Heart right ventricle (tissue), 16 donors: Measurements from ENCODE around the gene DIS3L. TPM values are rescaled to one million over a fixed set of nuclear protein-coding genes. Genes with fewer than 3 reads are reported as not detected.
"Not testable (repeated sequence)": the region's sequence is repeated elsewhere in the genome, so short reads cannot be mapped to it uniquely, and the experiment has no call there.

Source experiments
- ATAC-seq, 8 donors: fragments of 200-7000 bp; cut with Tn5 transposase; one replicate each; pipeline ENCODE4 v1.9.1; 2020; ENCODE audit warnings: mild to moderate bottlenecking in 8 of 8, moderate library complexity in 8 of 8, moderate number of reproducible peaks in 1 of 8
- DNase-seq, 2 donors: peaks; one replicate each; pipeline ENCODE4 v3.0.0-alpha.2; 2020
- H3K27ac ChIP-seq, 10 donors: fragments of 200-600 bp; sonication (generic) in 2 of 10; one replicate each; pipeline versions ENCODE4 v1.5.0 to v1.8.0; 2020 to 2022; ENCODE audit warnings: mild to moderate bottlenecking in 3 of 10
- H3K27me3 ChIP-seq, 7 donors: fragments of 200-600 bp; one replicate each; pipeline ENCODE4 v1.8.0; 2021 to 2022; ENCODE audit warnings: mild to moderate bottlenecking in 2 of 7
- H3K36me3 ChIP-seq, 9 donors: fragments of 200-600 bp; sonication (generic) in 1 of 9; one replicate each; pipeline versions ENCODE4 v1.5.0 to v1.8.0; 2020 to 2022; ENCODE audit warnings: mild to moderate bottlenecking in 2 of 9
- H3K4me1 ChIP-seq, 9 donors: fragments of 200-600 bp; sonication (generic) in 1 of 9; one replicate each; pipeline versions ENCODE4 v1.5.0 to v1.8.0; 2020 to 2022; ENCODE audit warnings: mild to moderate bottlenecking in 4 of 9
- H3K4me3 ChIP-seq, 10 donors: fragments of 200-600 bp; sonication (generic) in 2 of 10; one replicate each; pipeline versions ENCODE4 v1.5.0 to v1.8.0; 2020 to 2022; ENCODE audit warnings: mild to moderate bottlenecking in 7 of 10, moderate library complexity in 2 of 10
- H3K9me3 ChIP-seq, 11 donors: fragments of 200-600 bp in 10 of 11; sonication (generic) in 2 of 11; one replicate each; pipeline versions ENCODE4 v1.5.0 to v1.8.0; 2013 to 2022; ENCODE audit warnings: mild to moderate bottlenecking in 2 of 11, control low read depth in 1 of 11, moderate library complexity in 1 of 11
- WGBS, 2 donors: extraction: QIAGEN DNeasy Blood & Tissue Kit; methylation state at CpG; one replicate each; pipeline ENCODE4 v1.1.7; 2013; ENCODE audit warnings: inconsistent platforms in 1 of 2; 5-methylcytosine and 5-hydroxymethylcytosine counted together
- intact Hi-C, 10 donors: fragments of 100-400 bp; cut with DNase I; formaldehyde crosslinking; loops; one replicate each; pipeline versions ENCODE4 v1.11.1 to v1.14.2; 2022
- polyA plus RNA-seq, 2 donors: library from polyadenylated mRNA; stranded (reverse); fragments of 200-250 nt; gene quantifications; one replicate each; pipeline ENCODE4 v1.2.3, GENCODE V29; 2013
- total RNA-seq, 10 donors: library from RNA; stranded (reverse); fragmentation: NEBNext Ultra II Directional in 3 of 10; extraction: Animal tissue kit (Norgen Biotek cat#: 25700) in 3 of 10; gene quantifications; one replicate each; pipeline versions ENCODE4 v1.2.1 to v1.2.4, GENCODE V29; 2021 to 2023
- TF ChIP-seq, protein P1 (sequence below), 9 donors: fragments of 200-600 bp; sonication (generic) in 2 of 9; IDR thresholded peaks; one replicate each; pipeline versions ENCODE4 v1.5.0 to v1.8.0; 2021 to 2022; ENCODE audit warnings: antibody characterized with exemption in 9 of 9, mild to moderate bottlenecking in 5 of 9, moderate library complexity in 1 of 9
- donor health status: Arrhythmogenic right ventricular cardiomyopathy.
- donor health status: ischemic (EF 13 %, LVEDD 7.1; RV severe dilation, severe dysfunction).
- donor health status: healthy with polysubstance abuse.
- donor health status: DM: no; HTN: yes; CAD: no.
- donor health status: DM: no; HTN: no; CAD: no.
- donor health status: ischemic (EF 25% LVEDD 6.9; RV normal size, moderate dysfunction).
- donor health status: ischemic (EF 25% LVEDD 5.7; RV mildly dilated, moderate dysfunction).
- donor health status: healthy.
- donor health status: DM: yes; HTN: yes; CAD: no.
- donor health status: Ischemic cardiomyopathy.
- donor health status: ischemic (EF 35%, LVEDD 5.7; RV mildly dilated, moderate dysfunction).
- donor health status: nonischemic (EF 11% LVEDD 7.7; RV severe dilation, severe dysfunction).
- donor health status: DM: yes; HTN: yes; CAD: no.
- donor health status: PGD.
- donor health status: ischemic (EF 29% LVEDD 5.4; RV normal size, mild dysfunction).
- donor health status: nonischemic (EF 23%, LVEDD 6.1; RV moderate dilation, normal function).

DIS3L gene
- total and polyA plus RNA-seq, 12 donors = 10.6 to 49.6 (median 38.3) TPM

DNA sequence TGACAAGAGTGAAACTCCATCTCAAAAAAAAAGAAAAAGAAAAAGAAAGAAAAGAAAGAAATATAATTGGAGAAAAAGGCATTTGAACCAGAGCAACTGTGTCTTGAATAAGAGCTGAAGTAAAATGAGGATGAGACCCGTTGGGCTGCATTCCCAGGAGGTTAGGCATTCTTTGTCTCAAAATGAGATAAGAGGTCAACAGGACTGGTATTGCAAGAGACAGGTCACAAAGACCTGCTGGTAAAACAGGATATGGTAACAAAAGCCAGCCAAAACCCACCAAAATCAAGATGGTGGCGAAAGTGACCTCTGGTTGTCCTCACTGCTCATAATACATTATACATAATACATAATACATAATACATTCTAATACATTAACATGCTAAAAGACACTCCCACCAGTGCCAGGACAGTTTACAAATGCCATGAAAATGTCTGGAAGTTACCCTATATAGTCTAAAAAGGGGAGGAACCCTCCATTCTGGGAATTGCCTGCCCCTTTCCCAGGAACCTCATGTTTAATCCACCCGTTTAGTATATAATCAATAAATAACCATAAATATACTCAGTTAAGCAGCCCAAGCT lies 71.7 kb downstream of the DIS3L start:
- Histone ChIP-seq H3K36me3 (no peaks in the 10 kb centered on the region), H3K9me3 (no peaks in the 10 kb centered on the region), H3K27me3 (no peaks in the 10 kb centered on the region), H3K4me3 (no peak overlapping the region), H3K27ac (no peak overlapping the region), H3K4me1 (peaks cover 0 to 8% (median 6%) of the 10 kb centered on the region in 9 donors)
- DNase-seq (no peak), ATAC-seq (no peak)
- intact Hi-C loops = no loop called here
- TF ChIP-seq, protein P1, sequence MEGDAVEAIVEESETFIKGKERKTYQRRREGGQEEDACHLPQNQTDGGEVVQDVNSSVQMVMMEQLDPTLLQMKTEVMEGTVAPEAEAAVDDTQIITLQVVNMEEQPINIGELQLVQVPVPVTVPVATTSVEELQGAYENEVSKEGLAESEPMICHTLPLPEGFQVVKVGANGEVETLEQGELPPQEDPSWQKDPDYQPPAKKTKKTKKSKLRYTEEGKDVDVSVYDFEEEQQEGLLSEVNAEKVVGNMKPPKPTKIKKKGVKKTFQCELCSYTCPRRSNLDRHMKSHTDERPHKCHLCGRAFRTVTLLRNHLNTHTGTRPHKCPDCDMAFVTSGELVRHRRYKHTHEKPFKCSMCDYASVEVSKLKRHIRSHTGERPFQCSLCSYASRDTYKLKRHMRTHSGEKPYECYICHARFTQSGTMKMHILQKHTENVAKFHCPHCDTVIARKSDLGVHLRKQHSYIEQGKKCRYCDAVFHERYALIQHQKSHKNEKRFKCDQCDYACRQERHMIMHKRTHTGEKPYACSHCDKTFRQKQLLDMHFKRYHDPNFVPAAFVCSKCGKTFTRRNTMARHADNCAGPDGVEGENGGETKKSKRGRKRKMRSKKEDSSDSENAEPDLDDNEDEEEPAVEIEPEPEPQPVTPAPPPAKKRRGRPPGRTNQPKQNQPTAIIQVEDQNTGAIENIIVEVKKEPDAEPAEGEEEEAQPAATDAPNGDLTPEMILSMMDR (IDR thresholded peaks at IDR 0.05) = no peak
- 78 to 81% methylated on average over 3 of the region's 3 CpGs for whole genome bisulfite sequencing, 2 donors

DNA sequence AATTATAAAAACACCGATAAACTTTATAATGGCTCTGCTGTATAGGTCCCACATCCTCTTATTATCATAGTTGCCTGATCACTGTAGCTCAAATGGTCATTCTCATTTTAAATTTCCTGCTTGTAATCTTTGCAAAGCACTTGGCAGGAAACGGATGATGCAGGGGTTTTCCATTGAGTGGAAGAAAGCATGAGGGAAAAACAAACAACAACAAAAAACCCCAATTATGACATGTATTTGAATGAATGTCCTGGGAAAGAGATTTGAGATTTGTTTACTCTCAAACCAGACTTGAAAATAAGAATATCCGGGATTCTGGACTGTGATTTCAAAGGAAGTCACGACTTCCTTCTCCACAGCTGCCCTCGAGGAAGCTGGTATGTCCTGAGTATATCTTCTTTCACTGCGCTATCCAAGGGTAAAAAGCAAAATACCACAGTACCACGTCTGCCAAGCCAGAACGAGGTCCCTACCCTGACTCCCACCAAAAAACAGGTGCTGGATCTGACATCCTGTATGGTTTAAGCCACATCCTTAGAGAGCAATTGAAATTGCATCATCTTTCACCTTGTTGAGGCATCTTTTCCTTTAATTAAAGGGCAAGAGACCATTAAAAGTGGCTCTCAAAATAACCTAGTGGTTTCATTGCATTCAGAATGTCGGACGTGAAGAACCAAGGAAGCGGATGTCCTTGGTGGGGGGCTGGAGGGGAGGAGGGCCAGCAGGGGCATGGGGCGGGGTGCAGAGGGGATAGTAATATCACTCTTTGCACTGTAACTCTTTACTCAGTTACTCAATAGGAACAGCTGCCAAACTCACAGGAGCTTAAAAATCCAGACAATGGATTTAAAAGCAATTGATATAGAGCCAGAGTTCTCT lies 76.6 kb downstream of the DIS3L start:
- WGBS, 2 donors = 22 to 32% methylated on average over 12 of the region's 12 CpGs

DNA sequence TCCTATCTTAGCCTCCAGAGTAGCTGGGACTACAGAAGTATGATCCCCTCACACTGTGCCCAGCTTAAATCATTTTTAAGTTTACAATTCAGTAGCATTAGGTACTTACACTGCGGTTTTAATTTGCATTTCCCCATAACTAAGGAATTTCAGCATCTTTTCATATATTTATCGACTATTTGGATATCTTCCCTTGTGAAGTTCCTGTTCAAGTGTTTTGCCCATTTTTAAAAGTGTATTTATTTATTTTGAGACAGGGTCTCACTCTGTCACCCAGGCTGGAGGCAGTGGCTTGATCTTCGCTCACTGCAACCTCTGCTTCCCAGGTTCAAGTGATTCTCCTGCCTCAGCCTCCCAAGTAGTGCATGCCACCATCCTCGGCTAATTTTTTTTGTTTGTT lies 80.8 kb downstream of the DIS3L start:
- no peak overlapping the region for H3K27ac ChIP-seq
- TF ChIP-seq, protein P1 (IDR thresholded peaks at IDR 0.05) = no peak
- H3K9me3 ChIP-seq = peaks cover 0 to 14% (median 10%) of the 10 kb centered on the region in 11 donors
- DNase-seq = no peak
- no peaks in the 10 kb centered on the region for H3K27me3 ChIP-seq
- H3K36me3 ChIP-seq = peaks cover 0 to 3% (median 0%) of the 10 kb centered on the region in 9 donors
- ATAC-seq = no peak
- H3K4me1 ChIP-seq = peaks cover 0 to 16% (median 6%) of the 10 kb centered on the region in 9 donors
- no peak overlapping the region for H3K4me3 ChIP-seq
- WGBS, 2 donors = 95 to 97% methylated on average over 4 of the region's 4 CpGs
- intact Hi-C loops = no loop called here

More for the DNA sequence above, 76.6 kb downstream of the DIS3L start:
- DNase-seq (no peak), ATAC-seq (peak in 7 of 8 donors; percentile 42 to 71 (median 54))
- Histone ChIP-seq H3K4me1 (peaks cover 0 to 16% (median 6%) of the 10 kb centered on the region in 9 donors), H3K27me3 (no peaks in the 10 kb centered on the region), H3K27ac (peak overlapping the region; percentile 5 to 87 (median 76)), H3K9me3 (peaks cover 0 to 14% (median 10%) of the 10 kb centered on the region in 11 donors), H3K4me3 (peak overlapping the region in 9 of 10 donors; percentile 2 to 52 (median 45)), H3K36me3 (no peaks in the 10 kb centered on the region)
- intact Hi-C loops = no loop called here
- TF ChIP-seq, protein P1 (IDR thresholded peaks at IDR 0.05) = no peak

DNA sequence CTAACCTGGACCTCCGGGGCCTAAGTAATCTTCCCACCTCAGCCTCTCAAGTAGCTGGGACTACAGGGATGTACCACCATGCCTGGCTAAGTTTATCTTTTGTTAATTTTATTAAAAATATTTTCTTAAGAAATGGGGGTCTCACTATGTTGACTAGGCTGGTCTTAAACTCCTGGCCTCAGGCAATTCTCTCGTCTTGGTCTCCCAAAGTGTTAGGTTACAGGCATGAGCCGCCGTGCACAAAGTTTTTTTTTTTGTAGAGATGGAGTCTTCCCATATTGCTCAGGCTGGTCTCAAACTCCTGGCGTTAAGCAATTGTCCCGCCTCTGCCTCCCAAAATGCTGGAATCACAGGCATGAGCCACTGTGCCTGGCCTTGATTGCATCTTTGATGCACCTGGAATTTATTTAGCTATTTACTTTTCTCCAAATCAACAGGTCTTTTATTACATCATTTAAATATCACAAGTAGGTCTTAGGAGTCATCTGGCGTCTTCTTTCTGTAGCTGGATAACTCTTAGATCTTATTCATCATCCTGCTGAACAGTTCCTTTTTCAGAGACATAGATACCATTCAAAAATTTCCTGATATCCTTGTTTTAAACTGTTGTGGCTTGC lies 85.6 kb downstream of the DIS3L start:
- no peak overlapping the region for H3K4me3 ChIP-seq
- DNase-seq (no peak), ATAC-seq (no peak)
- H3K27ac ChIP-seq = no peak overlapping the region
- TF ChIP-seq, protein P1 (IDR thresholded peaks at IDR 0.05) = no peak
- no peaks in the 10 kb centered on the region for H3K27me3 ChIP-seq
- H3K4me1 ChIP-seq = no peaks in the 10 kb centered on the region
- WGBS, 2 donors = 90 to 92% methylated on average over 7 of the region's 7 CpGs
- peaks cover 0 to 4% (median 0%) of the 10 kb centered on the region in 9 donors for H3K36me3 ChIP-seq
- peaks cover 0 to 10% (median 6%) of the 10 kb centered on the region in 11 donors for H3K9me3 ChIP-seq
- intact Hi-C loops = no loop called here

DNA sequence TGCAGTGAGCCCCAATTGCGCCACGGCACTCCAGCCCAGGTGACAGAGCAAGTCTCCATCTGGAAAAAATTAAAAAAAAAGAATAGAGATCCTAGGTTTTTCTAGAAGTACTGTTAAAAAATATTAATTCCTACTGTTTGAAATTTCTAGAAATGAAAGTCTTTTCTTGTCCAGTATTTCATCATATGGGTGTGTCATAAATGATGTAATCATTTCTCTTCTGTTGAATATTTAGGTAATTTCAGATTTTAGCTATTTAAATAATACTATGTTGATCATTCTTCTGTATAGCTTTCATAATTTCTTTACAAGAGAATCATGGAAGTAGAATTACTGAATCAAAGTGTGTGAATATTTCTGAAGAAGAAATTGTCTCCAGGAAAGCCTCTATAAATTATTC lies 88.0 kb downstream of the DIS3L start:
- H3K27me3 ChIP-seq, H3K27ac ChIP-seq, intact Hi-C loops, H3K4me3 ChIP-seq, H3K36me3 ChIP-seq, ATAC-seq, H3K9me3 ChIP-seq, DNase-seq: not testable (repeated sequence)
- 95 to 98% methylated on average over 2 of the region's 2 CpGs for WGBS, 2 donors
- peaks cover 0 to 12% (median 8%) of the 10 kb centered on the region in 9 donors for H3K4me1 ChIP-seq
